H1 (cell line): ENCODE data around the gene CHST2. TPM values are rescaled to one million over a fixed set of nuclear protein-coding genes. Genes with fewer than 3 reads are reported as not detected.

Experiments
- SIN3A ChIP-seq, 2 experiments: IDR thresholded peaks in 1 of 2; conservative IDR thresholded peaks in 1 of 2; 2 replicates each; pipeline ENCODE4 v1.6.1; 2011 to 2012; ENCODE audit warnings: low read length in 2 of 2, improper control_type of control experiment in 1 of 2, low read depth in 1 of 2, mild to moderate bottlenecking in 1 of 2
- SP2 ChIP-seq: IDR thresholded peaks from 2 replicates; pipeline ENCODE4 v1.6.1; 2012; ENCODE audit warnings: mild to moderate bottlenecking, low read length, inconsistent platforms
- TCF12 ChIP-seq: IDR thresholded peaks from 2 replicates; pipeline ENCODE4 v1.6.1; 2011; ENCODE audit warnings: low read depth, mild to moderate bottlenecking, low read length
- polyA plus RNA-seq, 7 experiments: library from polyadenylated mRNA; depleted of rRNA in 3 of 7; stranded (reverse) in 5 of 7; unstranded in 2 of 7; fragments of >200 nt in 5 of 7; fragments of 200-250 nt in 2 of 7; gene quantifications; 1 replicate in 5 of 7; 2 replicates in 1 of 7; 4 replicates in 1 of 7; pipeline versions ENCODE4 v1.2.1 to v1.2.3, GENCODE V29; 2011 to 2013; ENCODE audit warnings: missing spikeins in 2 of 7, mixed read lengths in 2 of 7
- total RNA-seq: library from RNA; stranded (reverse); fragmentation: NEBNext Ultra II Directional; extraction: Animal tissue kit (Norgen Biotek cat#: 25700); gene quantifications from 2 replicates; pipeline ENCODE4 v1.2.1, GENCODE V29; 2021

CHST2 gene
- total and polyA plus RNA-seq, 2 of the 8 experiments (the other 6 are each of a cell fraction or from before 2014, with no cell fraction given), result 3.2 to 15.1 TPM

DNA sequence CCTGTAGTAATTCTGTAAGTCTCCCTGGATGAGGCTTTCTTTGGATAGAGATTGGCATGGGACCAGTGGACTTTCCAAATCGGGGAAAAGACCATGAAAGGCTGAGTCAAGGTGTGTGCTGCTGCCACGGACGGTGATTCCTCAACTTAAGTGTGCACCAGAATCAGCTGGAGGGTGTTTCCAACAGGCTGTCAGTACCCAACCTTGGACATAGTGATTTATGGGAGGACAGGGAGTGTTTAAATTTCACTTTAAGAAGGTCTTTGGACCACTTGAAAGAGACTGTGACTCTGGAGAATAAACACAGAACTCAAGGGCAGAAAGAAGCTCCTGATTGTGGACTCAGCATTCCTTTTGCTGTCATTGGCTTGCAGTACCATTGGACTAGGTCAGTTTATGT lies 20.4 kb upstream of the CHST2 start (continued):
- no peak for TF ChIP-seq SP2
- TF ChIP-seq TCF12, result no peak
- no peak for TF ChIP-seq SIN3A (conservative IDR thresholded peaks at IDR 0.05 in 1 of 2, IDR thresholded peaks at IDR 0.05 in 1 of 2; ENCODE audit: low read depth in 1 of 2, low read length in 2 of 2)
